ENCODE results near the gene SLC25A21. TPM values are rescaled to one million over a fixed set of nuclear protein-coding genes. Genes with fewer than 3 reads are reported as not detected.
"Not testable (repeated sequence)": the region's sequence is repeated elsewhere in the genome, so short reads cannot be mapped to it uniquely, and the experiment has no call there.

SLC25A21 gene
- total RNA-seq, 1 donor from 2014 or later = not detected

DNA sequence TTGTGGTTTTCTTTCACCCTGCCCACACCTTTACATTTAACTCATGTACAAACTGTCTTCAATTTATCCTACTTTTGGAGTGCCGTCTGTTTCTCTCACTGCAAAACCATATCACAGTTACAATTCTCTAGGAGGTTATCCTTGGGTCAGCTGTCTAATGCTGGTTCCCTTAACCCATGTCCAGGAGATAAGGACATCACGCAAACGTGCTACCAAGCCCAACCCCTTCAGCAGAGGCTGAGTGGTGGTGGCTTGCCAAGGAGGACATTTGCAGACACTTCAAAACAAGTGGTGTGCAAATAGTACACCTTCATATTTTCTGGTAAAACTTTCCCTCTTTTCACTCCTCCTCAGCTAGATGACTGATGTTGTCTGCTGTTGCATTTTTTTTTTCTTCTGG, 342.9 kb downstream of the SLC25A21 start:
- intact Hi-C loops (cut with micrococcal nuclease) = no loop called here

- intact Hi-C loops (cut with micrococcal nuclease) = no loop called here
Observed at GRCh38 chr14:36827861-36828260, 344.5 kb downstream of the SLC25A21 start.

- intact Hi-C loops (cut with micrococcal nuclease) = no loop called here
Observed at GRCh38 chr14:36826614-36827013, 345.8 kb downstream of the SLC25A21 start.

GRCh38 chr14:36824854-36825253, 347.6 kb downstream of the SLC25A21 start:
- intact Hi-C loops (cut with micrococcal nuclease) = no loop called here

- intact Hi-C loops (cut with micrococcal nuclease) = no loop called here
Observed at GRCh38 chr14:36823651-36824050, 348.8 kb downstream of the SLC25A21 start.

DNA sequence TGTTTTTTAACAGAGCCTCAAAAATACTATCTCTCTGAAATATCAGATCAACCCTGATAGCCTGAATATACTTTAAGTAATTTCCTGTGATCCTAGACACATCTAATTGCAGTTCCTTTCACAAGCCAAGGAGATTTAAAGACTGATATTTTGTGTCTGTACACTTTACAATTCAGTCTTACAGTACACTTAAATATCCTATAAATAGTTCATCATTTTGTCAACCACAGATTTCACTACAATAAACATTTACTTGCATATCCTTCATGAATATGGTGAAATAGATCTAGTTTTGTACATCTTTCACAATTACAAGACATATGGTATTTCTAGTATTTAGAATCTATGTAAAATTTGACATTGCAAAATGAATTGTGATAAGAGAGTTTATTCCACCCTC, 349.7 kb downstream of the SLC25A21 start:
- intact Hi-C loops (cut with micrococcal nuclease) = no loop called here

GRCh38 chr14:36820901-36821300, 351.5 kb downstream of the SLC25A21 start:
- intact Hi-C loops (cut with micrococcal nuclease) = no loop called here

- intact Hi-C loops (cut with micrococcal nuclease) = no loop called here
Observed at GRCh38 chr14:36820111-36820709, 352.2 kb downstream of the SLC25A21 start.

DNA sequence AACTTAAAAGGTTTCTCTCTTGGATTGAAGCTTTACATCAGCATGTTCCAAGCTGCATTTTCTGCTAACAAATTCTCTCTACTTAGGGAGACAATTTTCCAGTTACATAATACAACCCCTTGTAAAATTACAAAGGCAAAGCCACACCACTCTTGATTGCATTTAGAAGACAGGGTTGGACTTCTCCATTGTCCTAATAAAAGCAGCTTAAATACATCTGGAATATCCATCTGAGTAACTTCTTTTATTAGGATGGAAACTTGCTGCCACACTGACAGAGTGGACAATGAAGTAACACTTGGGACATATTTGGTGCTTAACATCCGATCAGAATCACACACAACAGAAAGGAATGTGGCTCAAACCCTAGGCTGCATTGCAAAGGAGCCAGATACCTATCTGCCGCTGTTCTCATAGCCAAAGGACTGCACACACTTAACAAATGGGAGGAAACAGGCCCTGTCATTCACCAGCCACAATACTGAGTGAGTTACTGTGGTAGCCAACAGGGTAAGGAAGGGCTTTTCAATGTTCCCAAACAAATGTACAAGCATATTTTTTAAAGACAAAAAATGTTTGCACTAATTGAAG, 353.5 kb downstream of the SLC25A21 start:
- intact Hi-C loops (cut with micrococcal nuclease) = no loop called here

DNA sequence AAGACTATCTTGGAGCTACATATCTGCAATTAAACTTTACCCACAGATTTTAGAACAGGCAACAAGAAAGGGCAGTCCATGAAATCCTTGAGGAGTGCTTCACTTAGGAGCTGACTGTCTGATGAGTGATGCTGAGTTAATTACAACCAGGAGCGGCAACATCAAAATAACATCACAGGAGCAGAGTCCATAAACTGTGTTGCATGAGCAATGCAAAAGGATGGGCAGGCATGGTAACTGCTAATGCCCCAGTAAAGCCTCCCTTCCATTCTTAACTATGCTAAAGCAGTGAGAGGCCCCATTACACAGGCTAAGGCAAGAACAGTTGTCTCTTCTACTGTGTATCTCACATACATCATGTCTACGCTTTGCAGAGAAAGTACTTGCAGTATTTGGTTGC, 354.2 kb downstream of the SLC25A21 start:
- intact Hi-C loops (cut with micrococcal nuclease) = no loop called here

- intact Hi-C loops (cut with micrococcal nuclease) = no loop called here
Observed at GRCh38 chr14:36817071-36817930, 355.1 kb downstream of the SLC25A21 start.

DNA sequence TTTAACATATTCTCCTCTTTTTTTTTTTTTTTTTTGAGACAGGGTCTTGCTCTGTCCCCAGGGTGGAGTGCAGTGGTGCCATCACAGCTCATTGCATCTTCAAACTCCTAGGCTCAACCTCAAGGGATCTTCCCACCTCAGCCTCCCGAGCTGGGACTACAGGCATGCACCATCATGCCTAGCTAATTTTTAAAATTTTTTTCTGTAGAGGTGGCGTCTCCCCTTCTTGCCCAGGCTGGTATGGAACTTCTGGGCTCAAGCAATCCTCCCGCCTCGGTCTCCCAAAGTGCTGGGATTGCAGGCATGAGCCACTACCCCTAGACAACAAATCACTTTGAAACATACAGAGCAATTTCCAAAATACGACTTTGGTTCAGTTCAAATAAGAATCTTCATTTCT, 355.9 kb downstream of the SLC25A21 start:
- intact Hi-C loops (cut with micrococcal nuclease) = no loop called here

DNA sequence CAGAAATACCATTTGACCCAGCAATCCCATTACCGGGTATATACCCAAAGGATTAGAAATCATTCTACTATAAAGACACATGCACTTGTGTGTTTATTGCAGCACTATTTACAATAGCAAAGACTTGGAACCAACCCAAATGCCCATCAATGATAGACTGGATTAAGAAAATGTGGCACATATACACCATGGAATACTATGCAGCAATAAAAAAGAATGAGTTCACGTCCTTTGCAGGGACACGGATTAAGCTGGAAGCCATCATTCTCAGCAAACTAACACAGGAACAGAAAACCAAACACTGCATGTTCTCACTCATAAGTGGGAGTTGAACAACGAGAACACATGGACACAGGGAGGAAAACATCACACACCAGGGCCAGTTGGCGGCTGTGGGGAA, 357.6 kb downstream of the SLC25A21 start:
- intact Hi-C loops (cut with micrococcal nuclease) = not testable (repeated sequence)

DNA sequence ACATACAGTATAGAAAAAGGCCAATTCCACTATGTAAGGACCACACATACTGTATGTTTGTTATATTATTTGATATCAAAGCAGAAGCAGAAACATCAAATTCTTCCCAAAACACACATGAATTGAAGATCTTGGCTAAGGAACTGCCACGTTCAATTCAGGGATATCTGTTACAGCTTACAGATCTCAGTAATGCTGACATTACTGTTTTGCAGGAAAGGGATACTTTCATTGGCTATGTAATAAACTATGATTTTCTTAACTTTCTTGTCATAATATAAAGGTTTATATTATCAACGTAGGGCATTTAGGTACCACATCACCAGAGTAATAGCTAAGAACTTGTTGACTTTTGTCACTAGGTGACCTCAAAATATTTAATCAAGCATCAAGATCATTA, 362.2 kb downstream of the SLC25A21 start:
- intact Hi-C loops (cut with micrococcal nuclease) = no loop called here

DNA sequence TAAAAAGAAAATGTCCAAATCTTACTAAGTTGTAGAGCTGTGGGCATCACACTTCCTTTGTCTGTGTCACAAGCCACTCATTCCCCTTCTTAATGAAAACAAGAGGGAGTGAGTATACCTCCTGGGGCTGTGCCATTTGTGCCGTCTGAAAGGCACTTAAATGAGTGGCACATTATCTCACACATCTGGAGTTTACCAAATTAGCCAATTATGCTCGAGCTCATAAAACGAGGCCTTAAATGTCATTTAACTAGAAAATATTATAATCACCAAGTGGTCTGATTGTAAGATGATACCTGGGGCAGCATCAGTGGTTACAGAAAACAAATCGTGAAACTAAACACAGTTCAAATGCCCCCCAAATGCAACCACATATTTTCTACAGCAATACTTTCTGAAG, 364.7 kb downstream of the SLC25A21 start:
- intact Hi-C loops (cut with micrococcal nuclease) = no loop called here

DNA sequence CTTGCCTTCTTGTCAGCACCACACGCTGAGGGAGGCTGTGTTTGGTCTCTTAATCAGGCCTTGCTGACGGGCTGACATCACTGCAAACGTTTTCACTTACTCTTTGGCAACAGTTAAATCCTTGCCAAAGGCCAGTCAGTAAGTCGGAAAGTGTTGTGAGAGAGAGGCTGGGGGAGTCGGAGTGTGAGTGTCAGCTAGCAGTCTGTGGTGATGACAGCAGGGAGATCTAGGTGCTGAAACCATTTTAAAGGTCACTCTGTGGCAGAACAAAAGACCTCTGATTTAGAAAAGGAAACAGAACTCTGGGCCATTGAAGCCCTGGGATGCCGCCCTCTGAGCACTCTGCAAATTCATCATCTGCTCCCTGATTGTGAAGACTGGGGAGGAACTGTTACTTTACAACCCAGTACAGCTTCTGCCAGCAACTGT, 367.3 kb downstream of the SLC25A21 start:
- intact Hi-C loops (cut with micrococcal nuclease) = no loop called here

GRCh38 chr14:36797634-36798033, 374.8 kb downstream of the SLC25A21 start:
- intact Hi-C loops (cut with micrococcal nuclease) = no loop called here

- intact Hi-C loops (cut with micrococcal nuclease) = no loop called here
Observed at GRCh38 chr14:36791402-36791801, 381.0 kb downstream of the SLC25A21 start.

GRCh38 chr14:36785511-36785910, 386.9 kb downstream of the SLC25A21 start:
- intact Hi-C loops (cut with micrococcal nuclease) = no loop called here

GRCh38 chr14:36784541-36784940, 387.9 kb downstream of the SLC25A21 start:
- intact Hi-C loops (cut with micrococcal nuclease) = no loop called here

GRCh38 chr14:36781897-36782296, 390.5 kb downstream of the SLC25A21 start:
- intact Hi-C loops (cut with micrococcal nuclease) = no loop called here

GRCh38 chr14:36773558-36773957, 398.8 kb downstream of the SLC25A21 start:
- intact Hi-C loops (cut with micrococcal nuclease) = no loop called here
